HEK293 (cell line): ENCODE results near the gene NADK.
"Not testable (repeated sequence)": the region's sequence is repeated elsewhere in the genome, so short reads cannot be mapped to it uniquely, and the experiment has no call there.

Experiments used
- BCL11A ChIP-seq: fragments of 450-650 bp; formaldehyde crosslinking; IDR thresholded peaks from 2 replicates; pipeline ENCODE4 v1.5.1; 2016; ENCODE audit warnings: low read depth, missing biosample characterization, missing genetic modification characterization
- ELK4 ChIP-seq: IDR thresholded peaks from 2 replicates; pipeline ENCODE4 v1.6.1; 2011; ENCODE audit warnings: mild to moderate bottlenecking, low read depth, low read length, borderline replicate concordance
- SCRT2 ChIP-seq: fragments of 450-650 bp; formaldehyde crosslinking; IDR thresholded peaks from 2 replicates; pipeline ENCODE4 v1.5.1; 2016; ENCODE audit warnings: missing biosample characterization, missing genetic modification characterization
- ZNF174 ChIP-seq: fragments of 450-650 bp; formaldehyde crosslinking; IDR thresholded peaks from 2 replicates; pipeline ENCODE4 v1.5.0; 2017; ENCODE audit warnings: missing biosample characterization, mild to moderate bottlenecking, missing genetic modification characterization
- ZNF2 ChIP-seq: fragments of 450-650 bp; formaldehyde crosslinking; IDR thresholded peaks from 2 replicates; pipeline ENCODE4 v1.5.1; 2016; ENCODE audit warnings: missing biosample characterization, missing genetic modification characterization
- ZNF24 ChIP-seq: fragments of 450-650 bp; formaldehyde crosslinking; IDR thresholded peaks from 2 replicates; pipeline ENCODE4 v1.5.1; 2016; ENCODE audit warnings: missing biosample characterization, missing genetic modification characterization
- ZNF274 ChIP-seq, 2 experiments: fragments of 200-500 bp in 1 of 2; fragments of 450-650 bp in 1 of 2; sonication (Bioruptor generic) in 1 of 2; formaldehyde crosslinking in 1 of 2; IDR thresholded peaks; 2 replicates each; pipeline versions ENCODE4 v1.5.1 to v1.6.1; 2014 to 2016; ENCODE audit warnings: borderline replicate concordance in 1 of 2, inconsistent platforms in 1 of 2, low read length in 1 of 2, missing biosample characterization in 1 of 2, missing genetic modification characterization in 1 of 2
- ZNF510 ChIP-seq: fragments of 450-650 bp; formaldehyde crosslinking; IDR thresholded peaks from 2 replicates; pipeline ENCODE4 v1.5.1; 2018; ENCODE audit warnings: mild to moderate bottlenecking, missing genetic modification characterization, missing biosample characterization; ENCODE audit not compliant: insufficient replicate concordance
- TF ChIP-seq, protein P1 (sequence below): fragments of 450-650 bp; formaldehyde crosslinking; IDR thresholded peaks from 2 replicates; pipeline ENCODE4 v1.5.1; 2016; ENCODE audit warnings: missing biosample characterization, missing genetic modification characterization
- TF ChIP-seq, protein P2 (sequence below): fragments of 450-650 bp; formaldehyde crosslinking; IDR thresholded peaks from 2 replicates; pipeline ENCODE4 v1.5.1; 2016; ENCODE audit warnings: missing biosample characterization, missing genetic modification characterization

DNA sequence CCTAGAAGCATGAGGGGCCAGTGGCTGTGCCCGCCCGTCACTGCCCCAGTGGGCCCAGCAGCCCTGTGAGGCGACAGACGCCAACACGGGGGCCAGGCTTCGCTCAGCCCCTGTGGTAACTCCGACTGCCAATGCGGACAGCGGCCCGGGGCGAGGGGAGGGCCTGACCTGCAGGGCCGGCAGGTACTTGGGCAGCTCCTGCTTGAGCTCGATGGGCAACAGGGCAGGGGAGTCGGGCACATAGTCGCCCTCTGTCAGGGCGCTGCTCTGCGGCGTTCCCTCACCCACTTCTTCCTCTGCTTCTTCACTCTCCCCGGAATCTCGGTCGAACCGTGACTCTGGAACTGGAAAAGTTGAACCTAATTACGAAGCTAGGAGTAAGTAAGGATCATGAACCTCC is 71.0 kb downstream of the NADK start:
- TF ChIP-seq SCRT2 (tag by site-specific recombination); ZNF24 (tag by site-specific recombination); ELK4; ZNF510 (tag by site-specific recombination); BCL11A; ZNF2 (tag by site-specific recombination); ZNF174 (tag by site-specific recombination); ZNF274 (IDR thresholded peaks at IDR 0.05; ENCODE audit: low read length); ZNF274 (tag by site-specific recombination; IDR thresholded peaks at IDR 0.05; ENCODE audit: borderline replicate concordance): not testable (repeated sequence)
- TF ChIP-seq, protein P1, sequence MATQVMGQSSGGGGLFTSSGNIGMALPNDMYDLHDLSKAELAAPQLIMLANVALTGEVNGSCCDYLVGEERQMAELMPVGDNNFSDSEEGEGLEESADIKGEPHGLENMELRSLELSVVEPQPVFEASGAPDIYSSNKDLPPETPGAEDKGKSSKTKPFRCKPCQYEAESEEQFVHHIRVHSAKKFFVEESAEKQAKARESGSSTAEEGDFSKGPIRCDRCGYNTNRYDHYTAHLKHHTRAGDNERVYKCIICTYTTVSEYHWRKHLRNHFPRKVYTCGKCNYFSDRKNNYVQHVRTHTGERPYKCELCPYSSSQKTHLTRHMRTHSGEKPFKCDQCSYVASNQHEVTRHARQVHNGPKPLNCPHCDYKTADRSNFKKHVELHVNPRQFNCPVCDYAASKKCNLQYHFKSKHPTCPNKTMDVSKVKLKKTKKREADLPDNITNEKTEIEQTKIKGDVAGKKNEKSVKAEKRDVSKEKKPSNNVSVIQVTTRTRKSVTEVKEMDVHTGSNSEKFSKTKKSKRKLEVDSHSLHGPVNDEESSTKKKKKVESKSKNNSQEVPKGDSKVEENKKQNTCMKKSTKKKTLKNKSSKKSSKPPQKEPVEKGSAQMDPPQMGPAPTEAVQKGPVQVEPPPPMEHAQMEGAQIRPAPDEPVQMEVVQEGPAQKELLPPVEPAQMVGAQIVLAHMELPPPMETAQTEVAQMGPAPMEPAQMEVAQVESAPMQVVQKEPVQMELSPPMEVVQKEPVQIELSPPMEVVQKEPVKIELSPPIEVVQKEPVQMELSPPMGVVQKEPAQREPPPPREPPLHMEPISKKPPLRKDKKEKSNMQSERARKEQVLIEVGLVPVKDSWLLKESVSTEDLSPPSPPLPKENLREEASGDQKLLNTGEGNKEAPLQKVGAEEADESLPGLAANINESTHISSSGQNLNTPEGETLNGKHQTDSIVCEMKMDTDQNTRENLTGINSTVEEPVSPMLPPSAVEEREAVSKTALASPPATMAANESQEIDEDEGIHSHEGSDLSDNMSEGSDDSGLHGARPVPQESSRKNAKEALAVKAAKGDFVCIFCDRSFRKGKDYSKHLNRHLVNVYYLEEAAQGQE (tag by site-specific recombination) = not testable (repeated sequence)
- TF ChIP-seq, protein P2, sequence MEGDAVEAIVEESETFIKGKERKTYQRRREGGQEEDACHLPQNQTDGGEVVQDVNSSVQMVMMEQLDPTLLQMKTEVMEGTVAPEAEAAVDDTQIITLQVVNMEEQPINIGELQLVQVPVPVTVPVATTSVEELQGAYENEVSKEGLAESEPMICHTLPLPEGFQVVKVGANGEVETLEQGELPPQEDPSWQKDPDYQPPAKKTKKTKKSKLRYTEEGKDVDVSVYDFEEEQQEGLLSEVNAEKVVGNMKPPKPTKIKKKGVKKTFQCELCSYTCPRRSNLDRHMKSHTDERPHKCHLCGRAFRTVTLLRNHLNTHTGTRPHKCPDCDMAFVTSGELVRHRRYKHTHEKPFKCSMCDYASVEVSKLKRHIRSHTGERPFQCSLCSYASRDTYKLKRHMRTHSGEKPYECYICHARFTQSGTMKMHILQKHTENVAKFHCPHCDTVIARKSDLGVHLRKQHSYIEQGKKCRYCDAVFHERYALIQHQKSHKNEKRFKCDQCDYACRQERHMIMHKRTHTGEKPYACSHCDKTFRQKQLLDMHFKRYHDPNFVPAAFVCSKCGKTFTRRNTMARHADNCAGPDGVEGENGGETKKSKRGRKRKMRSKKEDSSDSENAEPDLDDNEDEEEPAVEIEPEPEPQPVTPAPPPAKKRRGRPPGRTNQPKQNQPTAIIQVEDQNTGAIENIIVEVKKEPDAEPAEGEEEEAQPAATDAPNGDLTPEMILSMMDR (tag by site-specific recombination) = not testable (repeated sequence)
